ENCODE results near the gene CD4.

- no peak for TF ChIP-seq CTCF (IDR thresholded peaks at IDR 0.05)
- no peak for TF ChIP-seq POLR2A (IDR thresholded peaks at IDR 0.05)
Measured at GRCh38 chr12:6818645-6819044, 29.3 kb downstream of the CD4 start.

Data from stomach (tissue), 4 donors.